Smooth muscle cell (in vitro differentiated cells): ENCODE results near the gene STK17B. TPM values are rescaled to one million over a fixed set of nuclear protein-coding genes. Genes with fewer than 3 reads are reported as not detected.

Experiments used
- DNase-seq: peaks from one replicate; lab custom pipeline; 2025; ENCODE audit not compliant: unreplicated experiment; lab: John Stamatoyannopoulos, UW
- H2AFZ ChIP-seq: fragments of 200-600 bp; sonication (generic); 2 replicates; pipeline ENCODE4 v1.6.0; 2016; ENCODE audit warnings: antibody characterized with exemption, low read depth, mild to moderate bottlenecking
- H3F3A ChIP-seq: fragments of 200-600 bp; sonication (generic); 2 replicates; pipeline ENCODE4 v1.6.0; 2017; ENCODE audit warnings: antibody characterized with exemption, low read depth
- H3K27ac ChIP-seq: fragments of 200-600 bp; sonication (generic); 2 replicates; pipeline ENCODE4 v1.5.1; 2016; ENCODE audit warnings: low read depth, mild to moderate bottlenecking
- H3K27me3 ChIP-seq: fragments of 200-600 bp; sonication (generic); 2 replicates; pipeline ENCODE4 v1.6.1; 2016; ENCODE audit warnings: low read depth, mild to moderate bottlenecking
- H3K36me3 ChIP-seq: fragments of 200-600 bp; sonication (generic); 2 replicates; pipeline ENCODE4 v1.5.1; 2016; ENCODE audit warnings: low read depth
- H3K4me1 ChIP-seq: fragments of 200-600 bp; sonication (generic); 2 replicates; pipeline ENCODE4 v1.5.1; 2016; ENCODE audit warnings: low read depth
- H3K4me2 ChIP-seq: fragments of 200-600 bp; sonication (generic); 2 replicates; pipeline ENCODE4 v1.6.0; 2016; ENCODE audit warnings: mild to moderate bottlenecking
- H3K4me3 ChIP-seq: fragments of 200-600 bp; sonication (generic); 2 replicates; pipeline ENCODE4 v1.5.1; 2016; ENCODE audit warnings: mild to moderate bottlenecking
- H3K79me2 ChIP-seq: fragments of 200-600 bp; sonication (generic); 2 replicates; pipeline ENCODE4 v1.6.0; 2016; ENCODE audit warnings: low read depth, mild to moderate bottlenecking
- H3K9ac ChIP-seq: fragments of 200-600 bp; sonication (generic); 2 replicates; pipeline ENCODE4 v1.6.0; 2016; ENCODE audit warnings: low read depth
- H3K9me3 ChIP-seq: fragments of 200-600 bp; sonication (generic); replicated peaks from 2 replicates; pipeline ENCODE4 v1.5.1; 2016; ENCODE audit warnings: low read depth
- H4K20me1 ChIP-seq: fragments of 200-600 bp; sonication (generic); 2 replicates; pipeline ENCODE4 v1.6.0; 2016; ENCODE audit warnings: low read depth
- CTCF ChIP-seq: fragments of 200-600 bp; sonication (generic); IDR thresholded peaks from 2 replicates; pipeline ENCODE4 v1.5.1; 2017; ENCODE audit warnings: borderline replicate concordance, mild to moderate bottlenecking, antibody characterized with exemption; ENCODE audit not compliant: insufficient read depth, poor library complexity, severe bottlenecking
- WGBS: methylation state at CpG from one replicate; pipeline ENCODE4 v1.1.7; 2016; ENCODE audit warnings: low lambda C conversion rate; 5-methylcytosine and 5-hydroxymethylcytosine counted together
- polyA plus RNA-seq: library from polyadenylated mRNA; unstranded; fragments of >200 nt; fragmentation: Nextera tagmentation; extraction: Ambion mirVana; gene quantifications from 2 replicates; pipeline ENCODE4 v1.2.1, GENCODE V29; 2016
- total RNA-seq: library from RNA; depleted of rRNA; stranded (reverse); fragments of >200 nt; gene quantifications from 2 replicates; pipeline ENCODE4 v1.2.3, GENCODE V29; 2014

STK17B gene
- total and polyA plus RNA-seq, 2 experiments from 2014 or later = 33.5 to 165 TPM

- Histone ChIP-seq H3K4me3 (no peak overlapping the region), H3K36me3 (no peaks in the 10 kb centered on the region), H3K27me3 (no peaks in the 10 kb centered on the region), H3K9ac (no peak overlapping the region), H4K20me1 (no peaks in the 10 kb centered on the region), H3K9me3 (peaks cover 19% of the 10 kb centered on the region), H2AFZ (no peak overlapping the region), H3K4me2 (no peak overlapping the region), H3K27ac (no peak overlapping the region), H3F3A (peaks cover 11% of the 10 kb centered on the region), H3K79me2 (no peaks in the 10 kb centered on the region), H3K4me1 (no peaks in the 10 kb centered on the region)
- TF ChIP-seq CTCF = no peak
- no peak for DNase-seq
- 91% methylated on average over 1 of the region's 1 CpG for WGBS
Observed at GRCh38 chr2:196128749-196129148, 42.6 kb downstream of the STK17B start.

GRCh38 chr2:196125596-196125995, 45.8 kb downstream of the STK17B start:
- H3K9me3 ChIP-seq = peaks cover 13% of the 10 kb centered on the region

GRCh38 chr2:196123679-196124373, 47.6 kb downstream of the STK17B start:
- H3K79me2 ChIP-seq = no peaks in the 10 kb centered on the region
- peak overlapping the region; percentile 38 for H3K4me2 ChIP-seq
- H3K4me3 ChIP-seq = no peak overlapping the region
- H3F3A ChIP-seq = peaks cover 11% of the 10 kb centered on the region
- H2AFZ ChIP-seq = peak overlapping the region; percentile 2
- H3K4me1 ChIP-seq = peaks cover 6% of the 10 kb centered on the region
- no peaks in the 10 kb centered on the region for H3K27me3 ChIP-seq
- peaks cover 10% of the 10 kb centered on the region for H3K9me3 ChIP-seq
- DNase-seq = no peak
- peak overlapping the region; percentile 83 for H3K27ac ChIP-seq
- peak overlapping the region; percentile 42 for H3K9ac ChIP-seq
- no peaks in the 10 kb centered on the region for H4K20me1 ChIP-seq
- 18% methylated on average over 6 of the region's 6 CpGs for WGBS
- TF ChIP-seq CTCF = no peak
- H3K36me3 ChIP-seq = no peaks in the 10 kb centered on the region

More at GRCh38 chr2:196125596-196125995, 45.8 kb downstream of the STK17B start:
- H3K9ac ChIP-seq = no peak overlapping the region
- H3F3A ChIP-seq = peaks cover 11% of the 10 kb centered on the region
- H3K4me1 ChIP-seq = peaks cover 6% of the 10 kb centered on the region
- no peak for DNase-seq
- no peaks in the 10 kb centered on the region for H3K79me2 ChIP-seq
- TF ChIP-seq CTCF = no peak
- H3K36me3 ChIP-seq = no peaks in the 10 kb centered on the region
- WGBS = 26% methylated on average over 2 of the region's 2 CpGs
- H3K4me2 ChIP-seq = peak overlapping the region; percentile 31
- H4K20me1 ChIP-seq = no peaks in the 10 kb centered on the region
- H3K4me3 ChIP-seq = no peak overlapping the region
- peak overlapping the region; percentile 46 for H3K27ac ChIP-seq
- H3K27me3 ChIP-seq = no peaks in the 10 kb centered on the region
- H2AFZ ChIP-seq = no peak overlapping the region

GRCh38 chr2:196119926-196120325, 51.5 kb downstream of the STK17B start:
- Histone ChIP-seq H3K9ac (no peak overlapping the region), H3K27ac (no peak overlapping the region), H3K4me3 (no peak overlapping the region), H3F3A (peaks cover 11% of the 10 kb centered on the region), H3K4me1 (peaks cover 6% of the 10 kb centered on the region), H3K27me3 (no peaks in the 10 kb centered on the region), H2AFZ (no peak overlapping the region), H3K79me2 (no peaks in the 10 kb centered on the region), H3K4me2 (no peak overlapping the region), H3K9me3 (no peaks in the 10 kb centered on the region), H3K36me3 (no peaks in the 10 kb centered on the region), H4K20me1 (no peaks in the 10 kb centered on the region)
- no peak for DNase-seq
- TF ChIP-seq CTCF = no peak
- 97% methylated on average over 3 of the region's 3 CpGs for WGBS
